Upper lobe of left lung (tissue), 4 donors: ENCODE results near the gene NDUFS1.
"Not testable (repeated sequence)": the region's sequence is repeated elsewhere in the genome, so short reads cannot be mapped to it uniquely, and the experiment has no call there.

ENCODE experiments used
- EP300 ChIP-seq, 4 donors: sonication (generic); formaldehyde crosslinking; IDR thresholded peaks; one replicate each; pipeline ENCODE4 v1.5.1; 2017; ENCODE audit warnings: antibody characterized with exemption in 4 of 4, control low read depth in 2 of 4
- POLR2A ChIP-seq, 4 donors: fragments of 450-650 bp; IDR thresholded peaks; one replicate each; pipeline ENCODE4 v1.5.1; 2016 to 2017; ENCODE audit warnings: antibody characterized with exemption in 4 of 4, mild to moderate bottlenecking in 2 of 4
- POLR2AphosphoS5 ChIP-seq, 2 donors: sonication (generic); formaldehyde crosslinking; IDR thresholded peaks; one replicate each; pipeline ENCODE4 v1.5.1; 2017; ENCODE audit warnings: antibody characterized with exemption in 2 of 2
- TF ChIP-seq, protein P1 (sequence below), 6 experiments: fragments of 450-650 bp in 4 of 6; fragments of 200-600 bp in 2 of 6; sonication (generic) in 2 of 6; IDR thresholded peaks; one replicate each; pipeline ENCODE4 v1.5.1; 2016 to 2019; ENCODE audit warnings: antibody characterized with exemption in 6 of 6

- TF ChIP-seq, protein P1, sequence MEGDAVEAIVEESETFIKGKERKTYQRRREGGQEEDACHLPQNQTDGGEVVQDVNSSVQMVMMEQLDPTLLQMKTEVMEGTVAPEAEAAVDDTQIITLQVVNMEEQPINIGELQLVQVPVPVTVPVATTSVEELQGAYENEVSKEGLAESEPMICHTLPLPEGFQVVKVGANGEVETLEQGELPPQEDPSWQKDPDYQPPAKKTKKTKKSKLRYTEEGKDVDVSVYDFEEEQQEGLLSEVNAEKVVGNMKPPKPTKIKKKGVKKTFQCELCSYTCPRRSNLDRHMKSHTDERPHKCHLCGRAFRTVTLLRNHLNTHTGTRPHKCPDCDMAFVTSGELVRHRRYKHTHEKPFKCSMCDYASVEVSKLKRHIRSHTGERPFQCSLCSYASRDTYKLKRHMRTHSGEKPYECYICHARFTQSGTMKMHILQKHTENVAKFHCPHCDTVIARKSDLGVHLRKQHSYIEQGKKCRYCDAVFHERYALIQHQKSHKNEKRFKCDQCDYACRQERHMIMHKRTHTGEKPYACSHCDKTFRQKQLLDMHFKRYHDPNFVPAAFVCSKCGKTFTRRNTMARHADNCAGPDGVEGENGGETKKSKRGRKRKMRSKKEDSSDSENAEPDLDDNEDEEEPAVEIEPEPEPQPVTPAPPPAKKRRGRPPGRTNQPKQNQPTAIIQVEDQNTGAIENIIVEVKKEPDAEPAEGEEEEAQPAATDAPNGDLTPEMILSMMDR (IDR thresholded peaks at IDR 0.05), result not testable (repeated sequence)
- TF ChIP-seq POLR2A, POLR2AphosphoS5, EP300 (IDR thresholded peaks at IDR 0.05): not testable (repeated sequence)
Observed at GRCh38 chr2:206098872-206099271, 60.4 kb downstream of the NDUFS1 start.
